KMS-11 (cell line): ENCODE results near the gene APOBEC3B.
"Not testable (repeated sequence)": the region's sequence is repeated elsewhere in the genome, so short reads cannot be mapped to it uniquely, and the experiment has no call there.

ENCODE experiments used
- H2AFZ ChIP-seq: fragments of 200-600 bp; sonication (generic); 2 replicates; pipeline ENCODE4 v1.6.1; 2016; ENCODE audit warnings: antibody characterized with exemption, mixed run types, low read depth
- H3K27ac ChIP-seq: fragments of 200-600 bp; sonication (generic); 2 replicates; pipeline ENCODE4 v1.6.1; 2016; ENCODE audit warnings: mild to moderate bottlenecking, mixed run types
- H3K27me3 ChIP-seq: fragments of 200-600 bp; sonication (generic); 2 replicates; pipeline ENCODE4 v1.6.1; 2017; ENCODE audit warnings: mild to moderate bottlenecking, low read depth, mixed run types, moderate library complexity; ENCODE audit not compliant: insufficient read depth
- H3K36me3 ChIP-seq: fragments of 200-600 bp; sonication (generic); 2 replicates; pipeline ENCODE4 v1.6.1; 2017; ENCODE audit warnings: mild to moderate bottlenecking, mixed run types; ENCODE audit not compliant: insufficient read depth
- H3K4me1 ChIP-seq: fragments of 200-600 bp; sonication (generic); 2 replicates; pipeline ENCODE4 v1.6.1; 2016; ENCODE audit warnings: mild to moderate bottlenecking, low read depth, mixed run types; ENCODE audit not compliant: poor library complexity, severe bottlenecking
- H3K4me2 ChIP-seq: fragments of 200-600 bp; sonication (generic); 2 replicates; pipeline ENCODE4 v1.7.0; 2016; ENCODE audit warnings: mild to moderate bottlenecking, mixed run types
- H3K4me3 ChIP-seq: fragments of 200-600 bp; sonication (generic); IDR thresholded peaks from 2 replicates; pipeline ENCODE4 v1.6.1; 2017; ENCODE audit warnings: low read depth, low read length, mixed read lengths; ENCODE audit not compliant: insufficient read depth
- H3K79me2 ChIP-seq: fragments of 200-600 bp; sonication (generic); 2 replicates; pipeline ENCODE4 v1.6.1; 2016; ENCODE audit warnings: low read depth, mixed run types; ENCODE audit not compliant: insufficient read depth
- H3K9ac ChIP-seq: fragments of 200-600 bp; sonication (generic); 2 replicates; pipeline ENCODE4 v1.6.1; 2016; ENCODE audit warnings: mild to moderate bottlenecking, mixed run types
- H4K20me1 ChIP-seq: fragments of 200-600 bp; sonication (generic); 2 replicates; pipeline ENCODE4 v1.6.1; 2016; ENCODE audit warnings: mild to moderate bottlenecking, mixed run types; ENCODE audit not compliant: insufficient read depth
- TF ChIP-seq, protein P1 (sequence below): fragments of 200-600 bp; sonication (generic); conservative IDR thresholded peaks from 2 replicates; pipeline ENCODE4 v1.6.1; 2017; ENCODE audit warnings: low read depth, mild to moderate bottlenecking, antibody characterized with exemption, low read length, moderate library complexity, mixed read lengths

APOBEC3B gene

DNA sequence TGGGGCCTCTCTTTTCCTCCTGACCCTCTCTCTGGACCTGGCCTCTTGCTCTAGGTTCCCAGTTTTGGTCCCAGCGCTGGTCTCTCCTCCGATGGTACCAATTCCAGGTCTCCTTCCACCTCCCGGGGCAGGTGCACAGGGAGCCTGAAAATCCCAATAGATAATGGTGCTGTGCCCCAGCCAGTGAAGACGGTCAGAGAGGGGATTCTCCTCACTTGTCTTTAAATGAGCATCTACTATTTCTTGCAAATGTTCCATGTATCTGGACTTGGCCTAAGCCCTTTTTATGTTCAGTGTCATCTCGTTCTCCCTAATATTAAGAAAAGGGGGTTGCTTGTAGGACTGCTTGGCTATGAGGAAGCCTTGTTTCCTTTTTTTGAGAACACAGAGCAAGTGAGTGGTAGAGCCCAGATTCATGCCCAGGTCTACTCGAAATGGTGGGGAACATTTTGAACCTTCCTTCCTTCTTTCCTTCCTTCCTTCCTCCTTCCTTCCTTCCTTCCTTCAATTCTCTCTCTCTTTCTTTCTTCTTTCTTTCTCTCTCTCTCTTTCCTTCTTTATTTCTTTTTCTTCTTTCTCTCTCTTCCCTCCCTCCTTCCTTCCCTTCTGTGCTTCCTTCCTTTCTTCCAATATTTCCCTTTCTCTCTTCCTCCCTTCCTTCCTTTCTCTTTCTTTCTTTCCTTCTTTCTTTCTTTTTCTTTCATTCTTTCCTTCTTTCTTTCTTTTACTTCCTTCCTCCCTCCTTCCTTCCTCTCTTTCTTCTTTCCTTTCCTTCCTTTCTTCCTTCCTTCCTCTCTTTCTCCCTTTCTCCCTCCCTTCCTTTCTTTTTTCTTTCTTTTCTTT, 24.1 kb upstream of the APOBEC3B start:
- Histone ChIP-seq H3K9ac (no peak overlapping the region), H3K4me3 (no peak overlapping the region), H4K20me1 (no peaks in the 10 kb centered on the region), H2AFZ (no peak overlapping the region), H3K4me1 (peaks cover 20% of the 10 kb centered on the region), H3K27ac (no peak overlapping the region), H3K36me3 (no peaks in the 10 kb centered on the region), H3K79me2 (no peaks in the 10 kb centered on the region), H3K27me3 (peaks cover 7% of the 10 kb centered on the region), H3K4me2 (no peak overlapping the region)
- TF ChIP-seq, protein P1, sequence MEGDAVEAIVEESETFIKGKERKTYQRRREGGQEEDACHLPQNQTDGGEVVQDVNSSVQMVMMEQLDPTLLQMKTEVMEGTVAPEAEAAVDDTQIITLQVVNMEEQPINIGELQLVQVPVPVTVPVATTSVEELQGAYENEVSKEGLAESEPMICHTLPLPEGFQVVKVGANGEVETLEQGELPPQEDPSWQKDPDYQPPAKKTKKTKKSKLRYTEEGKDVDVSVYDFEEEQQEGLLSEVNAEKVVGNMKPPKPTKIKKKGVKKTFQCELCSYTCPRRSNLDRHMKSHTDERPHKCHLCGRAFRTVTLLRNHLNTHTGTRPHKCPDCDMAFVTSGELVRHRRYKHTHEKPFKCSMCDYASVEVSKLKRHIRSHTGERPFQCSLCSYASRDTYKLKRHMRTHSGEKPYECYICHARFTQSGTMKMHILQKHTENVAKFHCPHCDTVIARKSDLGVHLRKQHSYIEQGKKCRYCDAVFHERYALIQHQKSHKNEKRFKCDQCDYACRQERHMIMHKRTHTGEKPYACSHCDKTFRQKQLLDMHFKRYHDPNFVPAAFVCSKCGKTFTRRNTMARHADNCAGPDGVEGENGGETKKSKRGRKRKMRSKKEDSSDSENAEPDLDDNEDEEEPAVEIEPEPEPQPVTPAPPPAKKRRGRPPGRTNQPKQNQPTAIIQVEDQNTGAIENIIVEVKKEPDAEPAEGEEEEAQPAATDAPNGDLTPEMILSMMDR, result no peak

DNA sequence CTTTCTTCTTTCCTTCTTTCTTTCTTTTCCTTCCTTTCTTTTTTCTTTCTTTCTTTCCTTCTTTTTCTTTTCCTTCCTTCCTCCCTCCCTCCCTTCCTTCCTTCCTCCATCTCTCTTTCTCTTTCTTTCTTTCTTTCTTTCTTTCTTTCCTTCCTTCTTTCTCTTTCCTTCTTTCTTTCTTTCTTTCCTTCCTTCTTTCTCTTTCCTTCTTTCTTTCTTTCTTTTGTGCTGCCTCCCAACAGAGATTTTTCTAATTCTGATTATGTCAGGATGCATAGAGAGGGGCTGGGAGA, 23.6 kb upstream of the APOBEC3B start:
- not testable (repeated sequence) for H3K9ac ChIP-seq, H3K4me3 ChIP-seq

DNA sequence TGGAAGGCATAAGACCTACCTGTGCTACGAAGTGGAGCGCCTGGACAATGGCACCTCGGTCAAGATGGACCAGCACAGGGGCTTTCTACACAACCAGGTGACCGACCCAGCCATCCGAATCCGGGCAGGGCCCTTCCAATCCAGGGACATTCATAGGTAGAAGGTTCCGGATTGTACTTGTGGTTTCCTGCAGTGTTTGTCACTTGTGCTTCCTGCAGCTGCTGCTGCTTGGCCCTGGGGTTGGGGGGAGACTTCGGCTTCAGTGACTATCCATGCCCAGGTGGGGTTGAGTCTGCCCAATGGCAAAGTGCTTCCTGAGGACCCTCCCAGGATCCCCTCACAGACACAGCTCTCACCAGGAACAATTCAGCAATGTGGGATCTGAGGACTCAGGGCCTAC, 22.6 kb upstream of the APOBEC3B start:
- H3K79me2 ChIP-seq, result no peaks in the 10 kb centered on the region
- H3K27me3 ChIP-seq, result peaks cover 7% of the 10 kb centered on the region
- H3K27ac ChIP-seq, result no peak overlapping the region
- H3K9ac ChIP-seq, result no peak overlapping the region
- no peak overlapping the region for H3K4me2 ChIP-seq
- no peaks in the 10 kb centered on the region for H4K20me1 ChIP-seq
- H2AFZ ChIP-seq, result no peak overlapping the region
- no peak overlapping the region for H3K4me3 ChIP-seq
- peaks cover 7% of the 10 kb centered on the region for H3K4me1 ChIP-seq
- TF ChIP-seq, protein P1, result no peak
- H3K36me3 ChIP-seq, result no peaks in the 10 kb centered on the region

More for the DNA sequence above, 23.6 kb upstream of the APOBEC3B start:
- H3K4me1 ChIP-seq, result peaks cover 14% of the 10 kb centered on the region
- H2AFZ ChIP-seq, H3K27me3 ChIP-seq, H4K20me1 ChIP-seq, H3K4me2 ChIP-seq, H3K36me3 ChIP-seq, H3K79me2 ChIP-seq, H3K27ac ChIP-seq: not testable (repeated sequence)

DNA sequence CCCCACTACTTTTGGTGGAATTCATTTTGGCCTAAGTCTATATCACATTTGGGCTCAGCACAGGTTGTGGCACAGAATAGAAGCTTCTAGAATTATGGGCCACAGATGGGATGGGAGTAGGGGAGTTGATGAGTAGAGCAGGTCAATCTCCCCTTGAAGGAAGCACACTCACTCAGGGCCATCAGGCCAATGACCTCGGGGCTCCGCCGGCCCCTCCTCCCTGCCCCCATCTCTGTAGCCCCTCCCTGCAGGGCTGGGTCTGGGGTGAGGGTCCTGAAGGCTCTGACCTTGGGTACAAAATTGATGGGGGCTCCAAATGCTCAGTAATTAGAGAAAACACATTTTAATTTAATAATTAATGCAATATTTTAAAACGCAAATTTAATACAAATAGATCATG, 21.5 kb upstream of the APOBEC3B start:
- not testable (repeated sequence) for H3K4me1 ChIP-seq, H2AFZ ChIP-seq, H3K79me2 ChIP-seq, H4K20me1 ChIP-seq, H3K36me3 ChIP-seq, H3K9ac ChIP-seq, H3K27me3 ChIP-seq, H3K4me3 ChIP-seq, H3K27ac ChIP-seq, H3K4me2 ChIP-seq

DNA sequence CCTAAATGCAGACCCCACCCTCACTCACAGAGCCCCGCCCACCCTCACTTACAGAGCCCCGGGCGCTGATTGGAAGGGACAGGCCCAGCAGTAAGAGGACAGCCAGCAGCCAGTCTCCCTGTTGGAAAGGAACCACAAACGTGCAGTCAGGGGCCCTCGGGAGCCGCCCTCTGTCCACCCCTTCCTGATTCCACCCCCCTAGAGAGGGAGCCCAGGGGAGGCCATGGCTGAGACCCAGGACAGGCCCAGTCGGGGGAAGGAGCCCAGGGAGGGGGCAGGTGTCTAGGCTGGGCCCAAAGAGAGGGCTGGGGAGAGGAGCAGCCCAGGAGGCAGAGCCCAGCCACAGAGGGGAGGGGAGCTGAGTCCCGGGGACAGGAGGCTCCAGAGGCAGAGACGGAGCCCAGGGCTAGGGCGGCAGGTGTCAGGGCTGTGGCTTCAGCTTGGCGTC, 18.8 kb upstream of the APOBEC3B start:
- not testable (repeated sequence) for H3K4me2 ChIP-seq, H3K4me1 ChIP-seq, H3K36me3 ChIP-seq, H2AFZ ChIP-seq, H4K20me1 ChIP-seq, H3K27me3 ChIP-seq, H3K79me2 ChIP-seq, H3K27ac ChIP-seq, H3K9ac ChIP-seq, H3K4me3 ChIP-seq

DNA sequence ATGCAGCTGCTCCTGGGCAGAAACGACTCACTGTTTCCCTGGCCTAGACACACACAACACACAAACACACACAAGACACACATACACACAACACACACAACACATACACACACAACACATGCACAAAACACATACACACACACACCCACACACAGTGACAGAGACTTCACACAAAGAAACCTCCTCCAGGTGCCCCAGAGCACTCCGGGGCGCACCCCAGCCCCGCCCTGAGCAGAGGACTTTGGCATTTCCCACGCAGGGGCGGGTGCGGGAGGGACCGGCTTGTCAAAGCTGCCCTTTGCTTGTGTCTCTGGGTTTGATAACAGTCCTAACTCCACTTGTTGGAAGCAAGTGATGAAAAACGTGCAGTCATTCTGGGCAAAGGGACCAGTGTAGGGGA, 18.3 kb upstream of the APOBEC3B start:
- Histone ChIP-seq H3K4me1 (no peaks in the 10 kb centered on the region), H3K27me3 (peaks cover 3% of the 10 kb centered on the region; the same call in 1 of the 2 replicates), H3K27ac (no peak overlapping the region), H3K9ac (no peak overlapping the region), H3K4me2 (no peak overlapping the region), H4K20me1 (no peaks in the 10 kb centered on the region), H3K36me3 (no peaks in the 10 kb centered on the region), H3K4me3 (no peak overlapping the region), H3K79me2 (no peaks in the 10 kb centered on the region), H2AFZ (no peak overlapping the region)
- TF ChIP-seq, protein P1, result no peak
